ENCODE results near the gene CCDC12.

GRCh38 chr3:47003056-47003410, 26.5 kb upstream of the CCDC12 start:
- TF ChIP-seq POLR2A (IDR thresholded peaks at IDR 0.05) (no peak), CTCF (IDR thresholded peaks at IDR 0.05) (no peak)

All from uterus (tissue), 2 donors.